Thyroid gland (tissue), 4 donors: Measurements from ENCODE around the gene ARHGAP15.

ENCODE experiments used
- CTCF ChIP-seq, 6 experiments: fragments of 200-600 bp in 3 of 6; fragments of 450-650 bp in 3 of 6; sonication (generic) in 3 of 6; IDR thresholded peaks; one replicate each; pipeline ENCODE4 v1.5.1; 2016 to 2019; ENCODE audit warnings: antibody characterized with exemption in 6 of 6, mild to moderate bottlenecking in 2 of 6, inconsistent platforms in 1 of 6, moderate library complexity in 1 of 6
- POLR2A ChIP-seq, 2 donors: fragments of 450-650 bp; IDR thresholded peaks; one replicate each; pipeline ENCODE4 v1.6.1; 2017; ENCODE audit warnings: antibody characterized with exemption in 2 of 2, mild to moderate bottlenecking in 2 of 2, moderate library complexity in 1 of 2

- TF ChIP-seq CTCF (IDR thresholded peaks at IDR 0.05) (no peak), POLR2A (IDR thresholded peaks at IDR 0.05) (no peak)
Observed at GRCh38 chr2:143169105-143169504, 39.9 kb downstream of the ARHGAP15 start.
